H1 (cell line): ENCODE data around the gene LDLRAD4.

Source experiments
- CTCF ChIP-seq, 3 experiments: IDR thresholded peaks; 1 replicate in 2 of 3; 2 replicates in 1 of 3; pipeline versions ENCODE4 v1.5.1 to v1.6.1; 2011; ENCODE audit warnings: low read length in 3 of 3, mild to moderate bottlenecking in 3 of 3, inconsistent platforms in 2 of 3, low read depth in 1 of 3, moderate library complexity in 1 of 3; ENCODE audit not compliant: insufficient read depth in 1 of 3; ENCODE audit errors: control extremely low read depth in 1 of 3
- EZH2 ChIP-seq: fragments of 200-600 bp; sonication (generic); IDR thresholded peaks from 2 replicates; pipeline ENCODE4 v1.7.1; 2012; ENCODE audit warnings: low read depth, mild to moderate bottlenecking, moderate library complexity, low read length, inconsistent platforms; ENCODE audit not compliant: severe bottlenecking
- FOSL1 ChIP-seq: IDR thresholded peaks from 2 replicates; pipeline ENCODE4 v1.6.1; 2011; ENCODE audit warnings: mild to moderate bottlenecking, low read depth, low read length, moderate library complexity; ENCODE audit not compliant: insufficient read depth
- JUND ChIP-seq: IDR thresholded peaks from 2 replicates; pipeline ENCODE4 v1.6.1; 2011; ENCODE audit warnings: mild to moderate bottlenecking, improper control_type of control experiment, low read length
- MAFK ChIP-seq: IDR thresholded peaks from 2 replicates; pipeline ENCODE4 v1.6.1; 2012; ENCODE audit warnings: low read depth, mild to moderate bottlenecking, improper control_type of control experiment, low read length
- POLR2A ChIP-seq, 2 experiments: IDR thresholded peaks; 1 replicate in 1 of 2; 2 replicates in 1 of 2; pipeline ENCODE4 v1.6.1; 2011; ENCODE audit warnings: low read depth in 2 of 2, low read length in 2 of 2, mild to moderate bottlenecking in 2 of 2; ENCODE audit errors: control extremely low read depth in 1 of 2
- RXRA ChIP-seq: IDR thresholded peaks from 2 replicates; pipeline ENCODE4 v1.6.1; 2011; ENCODE audit warnings: low read depth, mild to moderate bottlenecking, low read length, moderate library complexity; ENCODE audit not compliant: insufficient read depth
- SAP30 ChIP-seq: fragments of 300-600 bp; sonication (generic); IDR thresholded peaks from 2 replicates; pipeline ENCODE4 v1.7.1; 2012; ENCODE audit warnings: low read length, moderate library complexity, mild to moderate bottlenecking, inconsistent platforms; ENCODE audit not compliant: insufficient read depth, insufficient replicate concordance
- SP2 ChIP-seq: IDR thresholded peaks from 2 replicates; pipeline ENCODE4 v1.6.1; 2012; ENCODE audit warnings: mild to moderate bottlenecking, low read length, inconsistent platforms
- USF2 ChIP-seq: IDR thresholded peaks from 2 replicates; pipeline ENCODE4 v1.6.1; 2011; ENCODE audit warnings: low read length, improper control_type of control experiment

- TF ChIP-seq CTCF (IDR thresholded peaks at IDR 0.05; ENCODE audit: control extremely low read depth in 1 of 3, insufficient read depth in 1 of 3, low read depth in 1 of 3, low read length in 3 of 3) (no peak), POLR2A (IDR thresholded peaks at IDR 0.05; ENCODE audit: control extremely low read depth in 1 of 2, low read depth in 2 of 2, low read length in 2 of 2) (no peak), JUND (no peak), SAP30 (no peak), EZH2 (no peak), USF2 (no peak), MAFK (no peak), SP2 (no peak), RXRA (no peak), FOSL1 (no peak)
These were observed 24.2 kb downstream of the LDLRAD4 start for GRCh38 chr18:13242797-13243196.
